Activated naive CD4-positive, alpha-beta T cell treated with anti-CD3 and anti-CD28 coated beads, Interleukin-2, amount 10 ng/mL, durations not matched to agents 7 days and 5 days (primary cell): Measurements from ENCODE around the gene SFTPA1.
"Not testable (repeated sequence)": the region's sequence is repeated elsewhere in the genome, so short reads cannot be mapped to it uniquely, and the experiment has no call there.

Source experiments
- CTCF ChIA-PET: fragments of 350-600 bp; sonication (Branson Sonifier 250); formaldehyde crosslinking; loops from one replicate; lab custom pipeline; 2021; ENCODE audit warnings: antibody characterized with exemption; lab: Charles Lee
- DNase-seq: peaks from one replicate; pipeline ENCODE4 v3.0.0-alpha.2; 2020
- H3K27ac Mint-ChIP-seq: one replicate; pipeline ENCODE4 v1.8.0; 2021; ENCODE audit warnings: mild to moderate bottlenecking, moderate library complexity, mixed read lengths
- H3K27me3 Mint-ChIP-seq: one replicate; pipeline ENCODE4 v1.8.0; 2021; ENCODE audit warnings: mild to moderate bottlenecking, mixed read lengths
- H3K36me3 Mint-ChIP-seq: one replicate; pipeline ENCODE4 v1.8.0; 2021; ENCODE audit warnings: mixed read lengths
- H3K4me1 Mint-ChIP-seq: one replicate; pipeline ENCODE4 v1.8.0; 2021; ENCODE audit warnings: mixed read lengths
- H3K4me3 Mint-ChIP-seq: one replicate; pipeline ENCODE4 v1.8.0; 2021; ENCODE audit warnings: mild to moderate bottlenecking, moderate library complexity, mixed read lengths
- H3K9me3 Mint-ChIP-seq: one replicate; pipeline ENCODE4 v1.8.0; 2021; ENCODE audit warnings: mixed read lengths

Gene SFTPA1

DNA sequence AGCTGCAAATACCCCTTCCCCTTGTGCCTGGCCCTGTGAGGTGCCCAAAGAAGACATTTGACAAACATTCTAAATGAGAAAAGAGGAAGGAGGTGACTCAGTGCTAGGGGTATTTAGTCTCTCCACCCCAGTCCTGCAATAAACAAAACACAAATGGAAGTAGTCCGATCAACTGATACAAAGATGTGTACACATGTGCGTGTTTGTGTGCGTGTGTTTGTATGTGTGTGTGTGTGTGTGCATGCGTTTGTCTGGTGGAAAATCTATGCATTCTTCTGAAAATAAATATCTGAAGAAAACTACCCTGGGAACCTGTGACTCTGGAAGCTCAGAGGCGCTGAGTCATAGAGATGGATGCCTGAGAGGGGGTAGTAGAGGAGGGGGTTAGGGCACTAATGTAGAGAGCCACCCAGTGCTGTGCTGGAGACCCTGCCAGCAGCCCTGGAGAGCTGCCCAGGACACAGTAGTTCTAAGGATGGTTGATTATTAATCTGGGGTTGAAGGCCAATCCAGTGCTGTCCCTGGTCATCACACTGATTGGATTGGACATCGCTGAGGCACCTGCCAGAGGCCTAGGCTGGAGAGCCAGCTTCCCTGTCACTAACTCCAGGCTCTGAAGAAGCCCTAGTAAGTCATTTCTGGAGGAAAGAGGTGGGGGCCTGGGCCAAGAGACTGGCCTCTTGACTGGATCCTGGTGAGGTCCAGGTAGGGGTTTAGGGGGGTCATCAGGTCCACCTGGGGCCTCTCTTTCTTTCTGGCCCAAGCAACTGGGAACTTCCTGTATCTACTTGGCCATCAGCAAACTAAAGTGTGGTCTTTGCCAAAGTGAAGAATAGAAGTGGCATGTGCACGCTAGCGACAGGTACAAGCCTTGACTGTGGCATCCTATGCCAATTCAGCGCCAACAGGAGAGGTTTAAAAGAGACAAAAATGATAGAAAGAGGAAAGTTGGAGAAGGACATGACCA is 18.5 kb downstream of the SFTPA1 start:
- DNase-seq, result no peak
- CTCF ChIA-PET, result no interaction called here
- Mint-ChIP-seq H3K27ac (no peak overlapping the region), H3K4me3 (no peak overlapping the region), H3K9me3 (peaks cover 6% of the 10 kb centered on the region), H3K4me1 (no peaks in the 10 kb centered on the region), H3K36me3 (no peaks in the 10 kb centered on the region), H3K27me3 (peaks cover 37% of the 10 kb centered on the region)

- Mint-ChIP-seq H3K4me3 (no peak overlapping the region), H3K9me3 (peaks cover 6% of the 10 kb centered on the region), H3K27me3 (peaks cover 37% of the 10 kb centered on the region), H3K4me1 (no peaks in the 10 kb centered on the region), H3K36me3 (no peaks in the 10 kb centered on the region), H3K27ac (no peak overlapping the region)
- DNase-seq, result no peak
- CTCF ChIA-PET, result no interaction called here
Observed at GRCh38 chr10:79629955-79630327, 19.2 kb downstream of the SFTPA1 start.

- H3K4me1 Mint-ChIP-seq, H3K9me3 Mint-ChIP-seq, H3K4me3 Mint-ChIP-seq, H3K27ac Mint-ChIP-seq, DNase-seq, H3K27me3 Mint-ChIP-seq, CTCF ChIA-PET, H3K36me3 Mint-ChIP-seq: not testable (repeated sequence)
Observed at GRCh38 chr10:79636654-79637199, 26.0 kb downstream of the SFTPA1 start.

GRCh38 chr10:79638318-79638717 is 27.6 kb downstream of the SFTPA1 start:
- Mint-ChIP-seq H3K9me3 (no peaks in the 10 kb centered on the region), H3K4me1 (no peaks in the 10 kb centered on the region), H3K4me3 (no peak overlapping the region), H3K27me3 (peaks cover 4% of the 10 kb centered on the region), H3K27ac (no peak overlapping the region), H3K36me3 (no peaks in the 10 kb centered on the region)
- no peak for DNase-seq
- CTCF ChIA-PET, result no interaction called here

- H3K4me3 Mint-ChIP-seq, H3K27ac Mint-ChIP-seq: not testable (repeated sequence)
Observed at GRCh38 chr10:79652695-79653094, 42.0 kb downstream of the SFTPA1 start.

GRCh38 chr10:79663287-79663686 is 52.5 kb downstream of the SFTPA1 start:
- H3K4me1 Mint-ChIP-seq, H3K27ac Mint-ChIP-seq, H3K36me3 Mint-ChIP-seq, CTCF ChIA-PET, H3K9me3 Mint-ChIP-seq, DNase-seq, H3K27me3 Mint-ChIP-seq, H3K4me3 Mint-ChIP-seq: not testable (repeated sequence)

More at GRCh38 chr10:79652695-79653094, 42.0 kb downstream of the SFTPA1 start:
- H3K36me3 Mint-ChIP-seq, H3K9me3 Mint-ChIP-seq, DNase-seq, H3K4me1 Mint-ChIP-seq, CTCF ChIA-PET, H3K27me3 Mint-ChIP-seq: not testable (repeated sequence)

DNA sequence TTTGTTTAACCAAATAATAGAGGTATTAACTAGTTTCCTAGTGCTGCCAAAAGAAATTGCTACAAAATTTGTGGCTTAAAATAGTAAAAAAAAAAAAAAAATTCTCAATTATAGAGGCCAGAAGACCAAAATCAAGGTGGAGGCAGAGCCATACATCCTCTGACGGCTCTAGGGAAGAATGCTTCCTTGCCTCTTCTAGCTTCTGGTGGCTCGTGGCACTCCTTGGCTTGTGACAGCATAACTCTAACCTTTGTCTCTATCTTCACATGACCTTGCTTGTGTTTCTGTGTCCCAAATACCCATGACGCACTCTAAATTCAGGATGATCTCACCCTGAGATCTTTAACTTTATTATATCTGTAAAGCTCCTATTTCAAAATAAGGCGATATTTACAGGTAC is 53.9 kb downstream of the SFTPA1 start:
- H3K4me3 Mint-ChIP-seq, H3K27me3 Mint-ChIP-seq, CTCF ChIA-PET, DNase-seq, H3K36me3 Mint-ChIP-seq, H3K27ac Mint-ChIP-seq, H3K9me3 Mint-ChIP-seq, H3K4me1 Mint-ChIP-seq: not testable (repeated sequence)
